Stimulated activated CD8-positive, alpha-beta memory T cell treated with anti-CD3 and anti-CD28 coated beads, Interleukin-15, amount 100 ng/mL, for 4 hours (primary cell): ENCODE results near the gene METAP2.
A peak's percentile ranks its signal among the peaks of the same experiment; 100 is the strongest.

Experiments
- DNase-seq, 2 donors: peaks; one replicate each; pipeline ENCODE4 v3.0.0-alpha.2; 2020; ENCODE audit warnings: low read depth in 2 of 2

METAP2 gene

GRCh38 chr12:95513599-95513998, 39.6 kb downstream of the METAP2 start:
- no peak for DNase-seq

- DNase-seq: no peak
Observed at GRCh38 chr12:95515197-95515596, 41.2 kb downstream of the METAP2 start.

- DNase-seq: no peak
Observed at GRCh38 chr12:95516757-95517156, 42.8 kb downstream of the METAP2 start.

- DNase-seq: no peak
Observed at GRCh38 chr12:95517246-95517645, 43.3 kb downstream of the METAP2 start.

- DNase-seq: no peak
Observed at GRCh38 chr12:95518944-95519343, 45.0 kb downstream of the METAP2 start.

- no peak for DNase-seq
Observed at GRCh38 chr12:95520816-95521215, 46.9 kb downstream of the METAP2 start.

- DNase-seq: no peak
Observed at GRCh38 chr12:95522692-95523091, 48.7 kb downstream of the METAP2 start.

- no peak for DNase-seq
Observed at GRCh38 chr12:95528431-95528830, 54.5 kb downstream of the METAP2 start.

GRCh38 chr12:95529693-95530225, 55.8 kb downstream of the METAP2 start:
- no peak for DNase-seq

- no peak for DNase-seq
Observed at GRCh38 chr12:95532851-95533250, 58.9 kb downstream of the METAP2 start.

GRCh38 chr12:95533985-95534384, 60.0 kb downstream of the METAP2 start:
- no peak for DNase-seq

GRCh38 chr12:95538006-95538405, 64.1 kb downstream of the METAP2 start:
- DNase-seq: no peak

- DNase-seq: no peak
Observed at GRCh38 chr12:95538656-95539055, 64.7 kb downstream of the METAP2 start.

GRCh38 chr12:95541436-95541835, 67.5 kb downstream of the METAP2 start:
- no peak for DNase-seq

- no peak for DNase-seq
Observed at GRCh38 chr12:95543305-95543704, 69.4 kb downstream of the METAP2 start.

GRCh38 chr12:95544756-95545155, 70.8 kb downstream of the METAP2 start:
- no peak for DNase-seq

GRCh38 chr12:95545303-95545702, 71.4 kb downstream of the METAP2 start:
- no peak for DNase-seq

- no peak for DNase-seq
Observed at GRCh38 chr12:95545731-95546490, 72.0 kb downstream of the METAP2 start.

GRCh38 chr12:95546491-95546813, 72.5 kb downstream of the METAP2 start:
- no peak for DNase-seq

GRCh38 chr12:95547522-95548055, 73.6 kb downstream of the METAP2 start:
- DNase-seq: no peak

GRCh38 chr12:95548056-95548538, 74.1 kb downstream of the METAP2 start:
- peak in 1 of 2 donors; percentile 2 for DNase-seq

GRCh38 chr12:95548539-95549391, 74.8 kb downstream of the METAP2 start:
- peak; percentile 23 to 45 for DNase-seq
